Renal pelvis (tissue), 4 donors: ENCODE measurements around the gene APLN. TPM values are rescaled to one million over a fixed set of nuclear protein-coding genes. Genes with fewer than 3 reads are reported as not detected.

Experiments used
- DNase-seq: peaks from one replicate; pipeline ENCODE4 v3.0.0-alpha.2; 2013
- polyA plus RNA-seq, 3 donors: library from polyadenylated mRNA; unstranded; fragments of 120-200 nt; gene quantifications; one replicate each; pipeline ENCODE4 v1.2.1, GENCODE V29; 2013; ENCODE audit not compliant: insufficient read length in 3 of 3

The APLN gene
- polyA plus RNA-seq, 3 donors, result 5.5 to 6.2 (median 5.5) TPM

- no peak for DNase-seq
Observed at GRCh38 chrX:129665916-129666644, 11.3 kb upstream of the APLN start.

- DNase-seq, result no peak
Observed at GRCh38 chrX:129663171-129663570, 8.4 kb upstream of the APLN start.

- DNase-seq, result no peak
Observed at GRCh38 chrX:129661369-129661768, 6.6 kb upstream of the APLN start.

- no peak for DNase-seq
Observed at GRCh38 chrX:129659861-129660260, 5.1 kb upstream of the APLN start.

GRCh38 chrX:129659141-129659540 lies 4.4 kb upstream of the APLN start:
- no peak for DNase-seq

- DNase-seq, result no peak
Observed at GRCh38 chrX:129658429-129658828, 3.7 kb upstream of the APLN start.

GRCh38 chrX:129655547-129656249 lies 942 bp upstream of the APLN start:
- DNase-seq, result no peak

- no peak for DNase-seq
Observed at GRCh38 chrX:129653971-129654651, 645 bp downstream of the APLN start.

GRCh38 chrX:129653181-129653970 lies 1.4 kb downstream of the APLN start:
- no peak for DNase-seq

GRCh38 chrX:129652565-129653169 lies 2.1 kb downstream of the APLN start:
- DNase-seq, result no peak

GRCh38 chrX:129651756-129652564 lies 2.8 kb downstream of the APLN start:
- DNase-seq, result no peak

- no peak for DNase-seq
Observed at GRCh38 chrX:129650821-129651510, 3.8 kb downstream of the APLN start.

- no peak for DNase-seq
Observed at GRCh38 chrX:129650183-129650689, 4.5 kb downstream of the APLN start.

- no peak for DNase-seq
Observed at GRCh38 chrX:129649268-129650182, 5.2 kb downstream of the APLN start.

- DNase-seq, result no peak
Observed at GRCh38 chrX:129648514-129649267, 6.1 kb downstream of the APLN start.

- no peak for DNase-seq
Observed at GRCh38 chrX:129647418-129648410, 7.0 kb downstream of the APLN start.
